ENCODE data around the gene VMO1.

VMO1 gene

DNA sequence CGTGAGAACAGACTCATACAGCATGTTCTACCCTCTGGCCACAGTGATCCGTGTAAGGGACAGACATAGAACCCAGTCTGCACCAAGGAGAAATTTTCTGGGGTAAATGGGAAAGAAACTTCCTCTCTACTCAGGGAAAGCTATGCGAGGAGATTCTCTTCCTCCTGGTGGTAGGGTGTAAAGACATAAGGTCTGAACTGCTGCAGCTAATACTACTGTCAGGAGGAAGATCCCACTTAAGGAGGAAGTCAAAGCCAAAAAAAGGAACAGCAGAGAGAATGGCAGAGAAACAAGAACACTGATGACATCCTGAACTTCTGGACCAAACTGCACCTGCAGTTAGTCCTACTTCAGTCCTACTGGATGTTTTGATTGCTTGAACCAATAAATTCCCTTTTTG is 21.6 kb downstream of the VMO1 start:
- DNase-seq (ENCODE audit: low read depth in 4 of 4, low spot score in 1 of 4), result no peak

DNA sequence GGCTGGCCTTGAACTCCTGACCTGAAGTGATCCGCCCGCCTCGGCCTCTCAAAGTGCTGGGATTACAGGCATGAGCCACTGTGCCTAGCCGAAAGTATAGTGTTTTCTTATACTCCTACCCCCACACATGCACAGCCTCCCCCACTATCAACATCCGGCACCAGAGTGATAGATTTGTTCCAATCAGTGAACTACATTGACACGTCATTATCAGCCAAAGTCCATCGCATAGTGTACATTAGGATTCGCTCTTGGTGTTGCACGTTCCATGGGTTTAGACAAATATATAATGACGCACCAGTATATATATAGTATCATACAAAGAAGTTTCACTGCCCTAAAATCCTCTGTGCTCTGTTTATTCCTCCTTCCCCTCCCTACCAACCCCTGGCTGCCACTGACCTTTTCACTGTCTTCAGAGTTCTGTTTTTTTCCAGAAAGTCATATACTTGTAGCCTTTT is 26.4 kb downstream of the VMO1 start:
- no peak for DNase-seq (ENCODE audit: low read depth in 4 of 4, low spot score in 1 of 4)

- DNase-seq (ENCODE audit: low read depth in 4 of 4, low spot score in 1 of 4), result no peak
Observed at GRCh38 chr17:4753392-4753791, 32.8 kb downstream of the VMO1 start.

GRCh38 chr17:4751932-4752331 is 34.2 kb downstream of the VMO1 start:
- DNase-seq (ENCODE audit: low read depth in 4 of 4, low spot score in 1 of 4), result no peak

DNA sequence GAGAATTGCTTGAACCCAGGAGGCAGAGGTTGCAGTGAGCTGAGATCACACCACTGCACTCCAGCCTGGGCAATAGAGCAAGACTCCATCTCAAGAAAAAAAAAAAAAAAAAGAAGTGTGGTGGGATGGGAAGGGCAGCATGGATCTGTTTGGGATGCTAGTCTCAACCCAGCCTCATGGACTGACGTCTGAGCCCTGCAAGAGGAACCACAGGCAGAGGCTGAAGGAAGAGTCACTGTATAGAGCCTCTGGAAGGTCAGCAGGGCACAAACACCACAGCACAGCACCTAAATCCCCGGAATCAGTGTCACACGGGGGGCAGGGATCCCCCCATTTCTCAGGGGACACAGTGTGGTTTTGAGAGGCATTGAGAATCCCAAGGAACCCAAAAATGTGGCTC is 35.6 kb downstream of the VMO1 start:
- DNase-seq (ENCODE audit: low read depth in 4 of 4, low spot score in 1 of 4), result no peak

DNA sequence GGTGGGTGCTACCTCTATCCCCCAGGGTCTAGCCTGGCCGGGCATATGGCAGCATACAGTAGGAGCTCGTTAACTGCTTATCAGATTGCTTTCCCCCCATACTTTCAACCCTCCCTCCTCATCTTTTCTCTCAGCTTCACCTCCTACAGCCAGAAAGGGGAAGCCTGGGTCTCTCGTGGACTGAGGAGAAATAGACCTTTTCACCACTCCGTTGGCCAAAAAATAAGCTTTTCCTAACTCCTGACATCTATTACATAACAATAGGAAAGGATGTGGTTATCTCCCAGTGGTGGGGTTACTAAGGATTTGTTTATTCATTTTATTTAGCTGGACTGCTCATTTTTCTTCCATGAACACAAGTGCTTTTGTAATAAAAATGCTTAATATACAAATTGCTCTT is 37.5 kb downstream of the VMO1 start:
- DNase-seq (ENCODE audit: low read depth in 4 of 4, low spot score in 1 of 4), result no peak

DNA sequence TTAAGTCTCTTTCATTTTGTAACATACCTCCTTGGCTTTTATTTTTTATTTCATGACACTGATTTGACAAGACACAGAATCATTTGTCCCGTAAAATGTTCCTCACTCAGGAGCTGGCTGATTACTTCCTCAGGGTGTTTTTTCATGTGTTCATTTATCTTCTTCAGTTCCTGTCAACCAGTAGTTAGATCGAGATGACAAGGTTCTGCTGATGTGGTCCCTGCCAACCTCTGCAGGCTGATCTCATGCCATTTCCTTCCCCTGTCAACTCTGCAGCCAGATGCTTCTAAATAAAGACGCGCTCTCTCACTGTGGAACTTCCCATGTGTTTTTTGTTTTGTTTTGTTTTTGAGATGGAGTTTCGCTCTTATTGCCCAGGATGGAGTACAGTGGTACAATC is 38.3 kb downstream of the VMO1 start:
- no peak for DNase-seq (ENCODE audit: low read depth in 4 of 4, low spot score in 1 of 4)

DNA sequence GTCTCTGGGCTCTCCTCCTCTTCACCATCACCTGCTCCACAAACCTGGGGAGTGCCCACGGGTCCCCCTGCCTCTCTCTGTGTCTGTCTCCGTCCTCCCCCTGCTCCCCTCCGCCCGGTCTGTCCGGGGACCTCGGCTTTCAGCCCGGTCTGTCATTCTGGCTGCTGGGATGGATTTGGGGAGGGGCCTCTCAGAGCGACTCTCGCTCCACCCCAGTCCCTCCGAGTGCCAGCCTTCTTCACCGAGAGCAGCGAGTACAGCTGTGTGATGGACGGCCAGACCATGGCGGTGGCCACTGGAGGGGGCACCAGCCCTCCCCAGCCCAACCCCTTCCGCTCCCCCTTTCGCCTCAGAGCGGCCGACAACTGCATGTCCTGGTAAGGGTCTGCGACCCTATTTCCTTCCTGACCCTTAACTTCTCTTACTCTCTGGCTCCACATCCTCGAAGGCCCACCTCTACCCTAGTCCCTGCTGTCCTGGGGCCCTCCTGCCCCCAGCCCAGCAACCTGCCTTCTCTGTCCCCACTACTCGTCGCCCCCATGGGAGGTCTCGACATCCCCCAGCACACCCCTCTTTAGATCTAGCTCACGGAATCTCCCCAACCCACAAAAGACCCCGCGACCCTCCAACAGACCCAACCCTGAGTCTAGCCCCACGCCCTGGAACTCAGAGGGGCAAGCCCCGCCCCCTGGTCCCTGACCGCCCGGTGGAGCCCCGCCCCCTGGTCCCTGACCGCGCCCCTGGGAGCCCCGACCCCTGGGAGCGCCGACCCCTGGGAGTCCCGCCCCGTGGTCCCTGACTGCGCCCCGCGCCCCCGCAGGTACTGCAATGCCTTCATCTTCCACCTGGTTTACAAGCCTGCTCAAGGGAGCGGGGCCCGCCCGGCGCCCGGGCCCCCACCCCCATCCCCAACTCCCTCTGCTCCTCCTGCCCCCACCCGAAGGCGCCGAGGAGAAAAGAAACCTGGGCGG is 40.9 kb downstream of the VMO1 start:
- no peak for DNase-seq (ENCODE audit: low read depth in 4 of 4, low spot score in 1 of 4)

- DNase-seq (ENCODE audit: low read depth in 4 of 4, low spot score in 1 of 4), result no peak
Observed at GRCh38 chr17:4743898-4744297, 42.3 kb downstream of the VMO1 start.

GRCh38 chr17:4743216-4743615 is 42.9 kb downstream of the VMO1 start:
- DNase-seq (ENCODE audit: low read depth in 4 of 4, low spot score in 1 of 4), result no peak

DNA sequence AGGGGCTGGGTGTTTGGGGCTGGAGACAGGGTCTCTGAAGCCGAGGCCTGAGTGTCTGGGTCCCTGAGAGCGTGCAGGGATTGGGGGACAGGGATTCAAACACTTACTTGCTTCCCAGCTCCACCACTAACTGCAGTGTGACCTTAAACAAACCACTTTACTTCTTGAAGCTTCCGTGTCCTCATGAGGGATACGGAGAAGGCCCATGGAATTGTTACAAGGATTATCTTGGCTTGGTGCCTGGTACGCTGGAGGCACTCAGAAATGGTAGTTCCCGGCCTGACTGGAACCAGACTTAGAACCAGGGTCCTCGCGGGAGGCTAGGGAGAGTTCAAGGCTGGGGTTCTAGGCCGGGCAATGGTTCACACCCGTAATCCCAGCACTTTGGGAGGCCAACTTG is 43.5 kb downstream of the VMO1 start:
- no peak for DNase-seq (ENCODE audit: low read depth in 4 of 4, low spot score in 1 of 4)

DNA sequence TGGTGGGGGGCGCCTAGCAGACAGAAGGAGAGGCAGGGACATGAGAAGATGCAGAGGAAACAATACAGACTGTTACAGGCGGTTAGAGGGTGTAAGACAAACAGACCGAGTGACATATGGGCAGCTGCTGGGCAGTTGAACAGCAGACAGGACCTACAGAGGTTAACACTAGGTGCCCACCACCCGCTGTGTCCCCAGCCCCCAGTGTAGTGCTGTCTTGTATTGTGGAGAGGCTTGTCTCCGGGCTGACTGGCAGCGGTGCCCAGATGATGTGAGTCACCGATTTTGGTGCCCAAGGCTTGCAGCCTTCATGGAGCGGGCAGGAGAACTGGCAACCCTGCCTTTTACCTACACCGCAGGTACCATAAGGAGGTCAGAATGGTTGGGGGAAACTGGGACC is 44.0 kb downstream of the VMO1 start:
- DNase-seq (ENCODE audit: low read depth in 4 of 4, low spot score in 1 of 4), result no peak

DNA sequence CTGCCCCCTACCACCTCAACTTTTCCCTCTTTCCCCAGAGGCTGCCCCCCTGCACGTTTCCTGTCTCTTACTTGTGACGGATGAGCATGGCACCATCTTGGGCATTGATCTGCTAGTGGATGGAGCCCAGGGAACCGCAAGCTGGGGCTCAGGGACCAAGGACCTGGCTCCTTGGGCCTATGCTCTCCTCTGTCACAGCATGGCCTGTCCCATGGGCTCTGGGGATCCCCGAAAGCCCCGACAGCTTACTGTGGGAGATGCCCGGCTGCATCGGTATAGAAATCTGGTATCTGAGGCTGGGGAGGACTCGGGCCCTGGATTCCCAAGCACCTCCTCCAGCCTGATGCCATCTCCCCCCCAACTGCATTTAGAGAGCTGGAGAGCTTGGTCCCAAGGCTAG is 44.6 kb downstream of the VMO1 start:
- DNase-seq (ENCODE audit: low read depth in 4 of 4, low spot score in 1 of 4), result no peak

DNA sequence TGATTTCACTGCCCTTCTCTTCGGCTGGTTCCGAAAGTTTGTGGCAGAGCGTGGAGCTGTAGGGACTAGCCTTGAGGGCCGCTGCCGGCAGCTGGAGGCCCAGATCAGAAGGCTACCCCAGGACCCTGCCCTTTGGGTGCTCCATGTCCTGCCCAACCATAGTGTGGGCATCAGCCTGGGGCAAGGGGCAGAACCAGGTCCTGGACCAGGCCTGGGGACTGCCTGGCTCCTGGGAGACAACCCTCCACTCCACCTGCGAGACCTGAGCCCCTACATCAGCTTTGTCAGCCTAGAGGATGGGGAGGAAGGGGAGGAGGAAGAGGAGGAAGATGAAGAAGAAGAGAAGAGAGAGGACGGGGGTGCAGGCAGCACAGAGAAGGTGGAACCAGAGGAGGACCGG is 45.6 kb downstream of the VMO1 start:
- no peak for DNase-seq (ENCODE audit: low read depth in 4 of 4, low spot score in 1 of 4)

- DNase-seq (ENCODE audit: low read depth in 4 of 4, low spot score in 1 of 4), result no peak
Observed at GRCh38 chr17:4740025-4740351, 46.2 kb downstream of the VMO1 start.

- DNase-seq (ENCODE audit: low read depth in 4 of 4, low spot score in 1 of 4), result peak in 2 of 4 experiments; percentile 16 to 36
Observed at GRCh38 chr17:4739122-4740024, 46.8 kb downstream of the VMO1 start, which contains the start of the genes CXCL16 and ZMYND15. Gene CXCL16, minus strand, starts transcription at chr17:4739928. Its CDS starts 589 bp downstream, at chr17:4739339. Gene ZMYND15, plus strand, starts transcription at chr17:4739833. Its CDS starts 716 bp downstream, at chr17:4740549.

- DNase-seq (ENCODE audit: low read depth in 4 of 4, low spot score in 1 of 4), result no peak
Observed at GRCh38 chr17:4738136-4739121, 47.7 kb downstream of the VMO1 start.

DNA sequence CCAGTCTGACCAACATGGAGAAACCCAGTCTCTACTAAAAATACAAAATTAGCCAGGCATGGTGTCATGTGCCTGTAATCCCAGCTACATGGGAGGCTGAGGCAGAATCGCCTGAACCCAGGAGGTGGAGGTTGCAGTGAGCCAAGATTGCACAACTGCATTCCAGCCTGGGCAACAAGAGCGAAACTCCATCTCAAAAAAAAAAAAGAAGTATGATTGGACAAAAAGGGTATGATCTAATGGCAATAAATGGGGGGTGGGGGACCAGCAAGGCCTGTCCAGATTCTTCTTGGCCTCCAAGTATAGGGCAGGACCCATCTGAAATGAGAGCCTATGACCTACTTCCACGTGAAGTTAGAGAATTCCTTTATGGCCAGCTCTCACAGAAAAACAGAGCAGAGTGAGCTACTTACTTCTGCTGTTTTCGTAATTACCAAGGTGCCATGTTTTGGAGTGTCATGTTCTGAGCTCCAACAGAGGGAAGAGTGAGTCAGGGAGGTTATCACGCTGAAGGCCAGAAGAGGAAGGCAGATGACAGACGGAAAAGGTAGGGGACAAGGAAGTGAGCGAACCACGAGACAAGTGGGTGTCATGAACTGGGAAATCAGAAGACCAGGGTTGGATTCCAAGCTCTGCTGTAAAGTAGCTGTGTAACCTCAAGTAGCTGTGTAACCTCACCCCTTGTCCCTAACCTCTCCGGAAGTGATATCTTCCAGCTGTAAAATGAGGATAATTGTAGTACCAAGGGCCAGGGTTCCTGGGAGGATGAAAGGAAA is 50.1 kb downstream of the VMO1 start:
- no peak for DNase-seq (ENCODE audit: low read depth in 4 of 4, low spot score in 1 of 4)

Data from stimulated activated CD4-positive, alpha-beta T cell treated with anti-CD3 and anti-CD28 coated beads, Interleukin-1b, Interleukin-23, amount 100 ng/mL, for 24 hours (primary cell).